Fibroblast of villous mesenchyme (primary cell): ENCODE measurements around the gene RBBP8. TPM values are rescaled to one million over a fixed set of nuclear protein-coding genes. Genes with fewer than 3 reads are reported as not detected.

Experiments
- DNase-seq: peaks from one replicate; pipeline ENCODE4 v3.0.0-alpha.2; 2010; ENCODE audit warnings: low read depth
- H3K4me3 ChIP-seq: 2 replicates; pipeline ENCODE4 v1.5.1; 2011; ENCODE audit warnings: low read depth, mild to moderate bottlenecking, low read length
- CTCF ChIP-seq: IDR thresholded peaks from 2 replicates; pipeline ENCODE4 v1.5.1; 2012; ENCODE audit warnings: low read depth, mild to moderate bottlenecking, low read length; ENCODE audit not compliant: insufficient read depth
- total RNA-seq: library from RNA; depleted of rRNA; stranded (reverse); fragments of >200 nt; gene quantifications from 2 replicates; pipeline ENCODE4 v1.2.3, GENCODE V29; 2012

The RBBP8 gene
- total RNA-seq, 1 donor: 39.3 TPM

GRCh38 chr18:22928339-22928738 is 4.8 kb upstream of the RBBP8 start:
- TF ChIP-seq CTCF: no peak
- no peak for DNase-seq
- H3K4me3 ChIP-seq: no peak overlapping the region

GRCh38 chr18:22930089-22930713 is 2.9 kb upstream of the RBBP8 start:
- peak; percentile 81 for TF ChIP-seq CTCF
- H3K4me3 ChIP-seq: no peak overlapping the region
- peak; percentile 69 for DNase-seq

GRCh38 chr18:22932885-22933205 is 283 bp upstream of the RBBP8 start:
- H3K4me3 ChIP-seq: peak overlapping the region; percentile 96
- no peak for TF ChIP-seq CTCF
- no peak for DNase-seq

GRCh38 chr18:22933966-22934423 is 867 bp downstream of the RBBP8 start:
- DNase-seq: no peak
- peak overlapping the region; percentile 96 for H3K4me3 ChIP-seq
- no peak for TF ChIP-seq CTCF

GRCh38 chr18:22934789-22935188 is 1.7 kb downstream of the RBBP8 start:
- no peak for DNase-seq
- H3K4me3 ChIP-seq: no peak overlapping the region
- no peak for TF ChIP-seq CTCF

GRCh38 chr18:22935431-22935830 is 2.3 kb downstream of the RBBP8 start:
- no peak for DNase-seq
- TF ChIP-seq CTCF: no peak
- H3K4me3 ChIP-seq: no peak overlapping the region

- no peak for DNase-seq
- no peak for TF ChIP-seq CTCF
- no peak overlapping the region for H3K4me3 ChIP-seq
Observed at GRCh38 chr18:22936515-22936914, 3.4 kb downstream of the RBBP8 start.
